Fibroblast of pulmonary artery (primary cell): ENCODE measurements around the gene IQSEC1.

Experiments used
- DNase-seq: peaks from one replicate; pipeline ENCODE4 v3.0.0-alpha.2; 2010; ENCODE audit warnings: low read depth
- H3K4me3 ChIP-seq: replicated peaks from 2 replicates; pipeline ENCODE4 v1.5.1; 2011; ENCODE audit warnings: low read depth, mild to moderate bottlenecking, control low read depth, low read length, moderate library complexity
- CTCF ChIP-seq: IDR thresholded peaks from 2 replicates; pipeline ENCODE4 v1.5.1; 2011; ENCODE audit warnings: mild to moderate bottlenecking, control low read depth, low read length, inconsistent platforms; ENCODE audit errors: missing control alignments

The IQSEC1 gene

GRCh38 chr3:13083898-13084297 lies 10.7 kb upstream of the IQSEC1 start:
- no peak overlapping the region for H3K4me3 ChIP-seq
- TF ChIP-seq CTCF = no peak
- no peak for DNase-seq

- TF ChIP-seq CTCF = no peak
- no peak for DNase-seq
- H3K4me3 ChIP-seq = no peak overlapping the region
Measured at GRCh38 chr3:13083254-13083653, 10.0 kb upstream of the IQSEC1 start.

- H3K4me3 ChIP-seq = no peak overlapping the region
- TF ChIP-seq CTCF = no peak
- no peak for DNase-seq
Measured at GRCh38 chr3:13082677-13083076, 9.4 kb upstream of the IQSEC1 start.

GRCh38 chr3:13081603-13082360 lies 8.6 kb upstream of the IQSEC1 start:
- no peak for TF ChIP-seq CTCF

GRCh38 chr3:13080591-13080990 lies 7.4 kb upstream of the IQSEC1 start:
- TF ChIP-seq CTCF = no peak
- H3K4me3 ChIP-seq = no peak overlapping the region
- DNase-seq = no peak

More at GRCh38 chr3:13081603-13082360, 8.6 kb upstream of the IQSEC1 start:
- no peak for DNase-seq
- H3K4me3 ChIP-seq = no peak overlapping the region

GRCh38 chr3:13080026-13080425 lies 6.8 kb upstream of the IQSEC1 start:
- H3K4me3 ChIP-seq = no peak overlapping the region
- no peak for DNase-seq
- TF ChIP-seq CTCF = no peak

- no peak for TF ChIP-seq CTCF
- H3K4me3 ChIP-seq = no peak overlapping the region
- DNase-seq = no peak
Measured at GRCh38 chr3:13079510-13079909, 6.3 kb upstream of the IQSEC1 start.
